Femur (tissue), 1 donor: ENCODE results near the gene ZNF135.
A peak's percentile ranks its signal among the peaks of the same experiment; 100 is the strongest.

Experiments
- DNase-seq: peaks from one replicate; pipeline ENCODE4 v3.0.0-alpha.2; 2017

Gene ZNF135

DNA sequence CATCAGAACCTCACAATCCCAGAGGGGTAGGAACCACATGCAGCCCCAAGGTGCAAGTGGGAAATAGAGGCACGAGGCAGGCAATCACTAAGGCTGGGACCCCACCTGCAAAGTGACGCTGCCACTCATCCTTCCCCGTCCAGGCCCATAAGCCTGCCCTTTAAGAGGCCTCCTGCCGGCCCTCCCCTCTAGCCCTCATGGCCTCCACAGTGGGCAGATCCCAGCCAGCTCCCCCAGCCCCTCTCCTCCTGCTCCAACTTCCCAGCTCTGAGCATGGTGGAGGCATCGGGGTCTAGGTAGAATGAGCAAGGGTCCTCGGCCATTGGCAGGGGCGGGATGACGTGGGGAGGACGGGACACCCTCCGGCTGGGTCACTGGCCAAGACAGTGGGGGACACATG is 36.2 kb downstream of the ZNF135 start:
- no peak for DNase-seq

DNA sequence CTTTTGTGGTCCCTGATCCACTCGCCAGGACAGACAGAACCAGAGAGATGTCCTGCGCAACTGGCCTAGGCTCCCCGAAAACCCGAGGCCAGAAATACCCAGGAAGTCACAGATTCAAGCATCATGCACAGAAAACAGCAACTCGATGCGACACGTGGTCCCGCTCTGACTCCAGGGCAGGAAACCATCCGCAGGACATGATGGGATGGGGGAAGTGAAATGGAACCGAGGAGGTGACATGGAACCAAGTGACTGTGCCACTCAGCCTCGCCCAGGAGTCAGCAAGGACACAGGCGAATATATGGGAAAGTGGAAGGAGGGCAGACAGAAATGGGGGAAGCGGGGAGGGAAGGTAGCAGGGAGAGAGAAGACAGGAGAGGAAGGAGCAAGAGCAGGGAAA is 37.8 kb downstream of the ZNF135 start:
- DNase-seq = no peak

DNA sequence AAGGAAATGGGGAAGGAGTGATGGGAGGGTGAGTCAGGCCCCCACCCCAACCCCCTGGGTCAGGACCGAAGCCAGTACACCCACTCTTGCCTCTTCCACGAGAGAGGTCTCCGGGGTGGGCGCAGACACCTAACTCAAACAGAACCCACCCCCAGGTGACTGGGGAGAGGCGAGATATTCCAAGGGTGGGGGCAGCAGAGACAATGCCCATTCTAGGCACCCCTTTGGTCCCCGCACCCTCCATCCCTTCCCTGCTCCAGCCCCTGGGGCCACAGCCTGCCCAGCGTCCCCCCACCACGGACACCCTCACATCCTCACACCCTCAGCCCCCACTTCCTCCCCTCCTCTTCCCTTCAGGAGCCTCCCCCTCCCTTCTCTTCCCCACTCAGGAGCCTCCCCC is 38.3 kb downstream of the ZNF135 start:
- DNase-seq = no peak

GRCh38 chr19:58097781-58098681 is 38.9 kb downstream of the ZNF135 start, which contains the start of gene ZSCAN18:
Gene ZSCAN18 (minus strand): TSS chr19:58098231. CDS start chr19:58090267, 7,964 bp downstream.
- DNase-seq = peak; percentile 99

DNA sequence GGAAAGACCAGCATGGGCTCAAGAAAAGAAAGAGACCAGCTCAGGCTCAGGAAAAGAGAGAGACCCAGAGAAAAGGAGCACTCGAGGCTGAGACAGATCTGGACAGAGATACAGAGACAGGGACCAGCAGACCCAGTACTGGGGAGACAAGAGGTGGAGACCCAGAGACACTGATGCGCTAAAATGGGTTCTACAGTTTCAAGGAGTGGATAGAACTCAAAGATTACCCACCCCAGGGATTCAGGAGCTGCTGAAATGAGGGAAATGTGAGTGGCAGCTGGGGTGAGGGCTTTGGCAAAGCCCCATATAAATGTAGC is 39.6 kb downstream of the ZNF135 start:
- no peak for DNase-seq

GRCh38 chr19:58107778-58108545 is 48.9 kb downstream of the ZNF135 start:
- no peak for DNase-seq

- DNase-seq = no peak
These were observed 49.4 kb downstream of the ZNF135 start for GRCh38 chr19:58108546-58108817.

- peak; percentile 72 for DNase-seq
These were observed 58.9 kb downstream of the ZNF135 start for GRCh38 chr19:58117841-58118575.

DNA sequence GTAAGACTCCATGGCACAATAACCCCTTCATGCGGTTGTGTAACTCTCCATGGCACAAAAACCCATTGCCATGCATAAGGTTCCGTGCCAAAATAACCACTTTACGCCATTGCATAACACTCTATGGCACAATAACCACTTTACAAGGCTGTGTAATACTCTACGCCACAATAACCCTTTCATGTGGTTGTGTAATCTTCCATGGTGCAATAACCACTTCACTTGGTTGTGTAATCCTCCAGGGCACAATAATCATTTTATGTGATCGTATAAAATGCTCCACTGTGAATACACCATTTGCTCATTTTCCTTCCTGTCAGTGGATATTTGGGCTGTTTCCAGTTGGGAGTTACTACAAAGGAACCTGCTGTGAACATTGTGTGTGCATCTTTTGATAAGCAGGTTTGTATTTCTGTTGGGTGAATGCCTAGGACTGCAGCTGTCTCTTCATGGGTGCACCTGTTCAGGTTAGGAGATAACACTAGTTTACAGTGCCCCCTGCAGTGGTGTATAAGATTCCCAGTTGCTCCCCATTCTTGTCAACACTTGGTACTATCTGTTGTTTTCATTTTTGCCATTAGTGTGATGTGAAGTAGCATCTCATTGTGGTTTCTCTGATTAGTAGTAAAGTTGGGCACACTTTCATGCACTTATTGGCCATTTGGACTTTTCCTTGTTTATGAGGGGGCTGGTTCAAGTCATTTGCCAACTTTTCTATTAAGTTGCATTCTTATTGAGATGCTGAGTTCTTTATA is 60.1 kb downstream of the ZNF135 start:
- no peak for DNase-seq
